GM12875 (cell line): ENCODE results near the gene SLC5A9.

Source experiments
- H3K4me3 ChIP-seq: one replicate; pipeline ENCODE4 v1.5.1; 2011; ENCODE audit warnings: low read depth, low read length, control low read depth
- CTCF ChIP-seq: IDR thresholded peaks from 2 replicates; pipeline ENCODE4 v1.5.1; 2011; ENCODE audit warnings: low read depth, mild to moderate bottlenecking, control low read depth, inconsistent platforms, low read length, moderate library complexity, borderline replicate concordance; ENCODE audit not compliant: insufficient read depth

The SLC5A9 gene

DNA sequence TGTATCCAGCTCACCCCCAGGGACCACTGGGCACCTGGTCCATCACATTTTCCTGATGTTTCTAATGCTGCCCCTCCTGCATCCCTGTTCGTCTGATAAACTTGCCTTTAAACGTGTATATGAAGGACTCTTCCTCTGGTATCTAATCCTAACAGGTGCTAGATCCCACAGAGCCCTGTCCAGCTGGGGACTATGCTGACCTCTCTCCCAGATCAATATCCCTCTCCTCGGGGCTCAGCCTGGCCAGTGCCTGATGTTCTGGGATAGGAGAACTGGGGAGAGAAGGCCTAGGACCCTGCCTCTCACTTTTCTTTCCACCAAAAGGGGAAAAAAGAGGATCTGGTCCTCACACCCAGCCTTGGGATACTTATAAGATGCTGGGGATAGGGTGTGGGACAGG is 1.4 kb upstream of the SLC5A9 start:
- no peak for TF ChIP-seq CTCF
- no peak overlapping the region for H3K4me3 ChIP-seq

DNA sequence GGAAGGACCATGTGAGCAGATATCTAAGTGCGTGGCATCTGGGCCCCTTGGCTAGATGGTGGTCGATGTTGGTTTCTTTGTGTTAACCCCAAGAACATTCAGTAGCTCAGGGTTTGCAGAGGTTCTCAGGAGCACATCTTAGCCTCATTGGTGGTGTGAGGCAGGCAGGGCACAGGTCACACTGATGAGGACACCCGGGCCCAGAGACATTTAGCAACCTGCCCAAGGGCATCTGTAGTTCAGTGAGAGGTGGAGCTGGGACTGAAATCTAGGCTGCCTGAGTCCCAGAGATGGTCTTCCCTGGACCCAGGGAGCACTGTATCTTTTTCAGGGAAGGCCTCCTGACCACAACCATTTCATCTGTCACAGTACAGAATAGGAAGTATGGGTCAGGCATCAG is 859 bp upstream of the SLC5A9 start:
- no peak overlapping the region for H3K4me3 ChIP-seq
- TF ChIP-seq CTCF, result no peak

- TF ChIP-seq CTCF, result no peak
- H3K4me3 ChIP-seq, result no peak overlapping the region
Observed at GRCh38 chr1:48223366-48224240, 1.1 kb downstream of the SLC5A9 start.

- H3K4me3 ChIP-seq, result no peak overlapping the region
- TF ChIP-seq CTCF, result no peak
Observed at GRCh38 chr1:48224791-48225190, 2.3 kb downstream of the SLC5A9 start.

- no peak overlapping the region for H3K4me3 ChIP-seq
- no peak for TF ChIP-seq CTCF
Observed at GRCh38 chr1:48225579-48225978, 3.1 kb downstream of the SLC5A9 start.

DNA sequence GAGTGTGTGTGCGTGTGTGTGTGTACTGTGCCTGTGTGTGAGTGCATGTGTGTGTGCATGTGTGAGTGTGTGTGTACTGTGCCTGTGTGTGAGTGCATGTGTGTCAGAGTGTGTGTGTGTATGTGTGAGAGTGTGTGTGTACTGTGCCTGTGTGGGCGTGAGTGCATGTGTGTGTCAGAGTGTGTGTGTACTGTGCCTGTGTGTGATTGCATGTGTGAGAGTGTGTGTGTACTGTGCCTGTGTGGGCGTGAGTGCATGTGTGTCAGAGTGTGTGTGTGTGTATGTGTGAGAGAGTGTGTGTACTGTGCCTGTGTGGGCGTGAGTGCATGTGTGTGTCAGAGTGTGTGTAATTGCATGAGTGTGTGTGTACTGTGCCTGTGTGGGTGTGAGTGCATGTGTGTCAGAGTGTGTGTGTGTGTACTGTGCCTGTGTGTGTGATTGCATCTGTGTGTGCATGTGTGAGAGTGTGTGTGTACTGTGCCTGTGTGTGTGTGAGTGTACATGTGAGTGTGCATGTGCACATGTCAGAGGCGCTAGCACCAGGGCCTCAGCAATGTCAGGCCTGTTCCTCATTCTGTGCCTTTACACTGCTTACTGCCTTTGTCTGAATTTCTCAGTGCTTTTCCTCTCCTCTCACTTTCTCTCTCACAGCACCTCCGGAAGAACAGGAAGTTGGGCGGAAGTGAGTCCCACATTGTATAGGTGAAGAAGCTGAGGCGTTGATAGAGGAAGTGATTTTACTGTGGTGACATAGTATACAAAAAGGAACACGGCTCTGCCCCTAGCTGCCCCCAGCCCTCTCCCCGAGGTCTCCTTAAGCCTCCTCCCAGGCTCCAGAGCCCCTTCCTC is 4.9 kb downstream of the SLC5A9 start:
- no peak overlapping the region for H3K4me3 ChIP-seq
- TF ChIP-seq CTCF, result no peak
